K562 (cell line): ENCODE measurements around the gene SARS1. TPM values are rescaled to one million over a fixed set of nuclear protein-coding genes. Genes with fewer than 3 reads are reported as not detected.

Experiments
- CBX8 ChIP-seq: fragments of 200-600 bp; sonication (generic); IDR thresholded peaks from 2 replicates; pipeline ENCODE4 v1.6.1; 2012; ENCODE audit warnings: borderline replicate concordance, mixed run types, low read depth, mild to moderate bottlenecking, moderate library complexity, mixed read lengths, low read length, control low read depth, inconsistent platforms; ENCODE audit not compliant: poor library complexity, severe bottlenecking; ENCODE audit errors: extremely low read depth
- CREB5 ChIP-seq: fragments of 250-450 bp; sonication (Bioruptor Pico); IDR thresholded peaks from 2 replicates; pipeline ENCODE4 v1.5.0; 2020; ENCODE audit warnings: mild to moderate bottlenecking
- DDX20 ChIP-seq: fragments of 450-650 bp; IDR thresholded peaks from 2 replicates; pipeline ENCODE4 v1.6.1; 2016; ENCODE audit warnings: missing genetic modification characterization, low read depth, mild to moderate bottlenecking, missing compliant biosample characterization, moderate library complexity
- DPF2 ChIP-seq: fragments of 450-650 bp; IDR thresholded peaks from 2 replicates; pipeline ENCODE4 v1.6.1; 2016
- ELF2 ChIP-seq: fragments of 250-450 bp; sonication (Bioruptor Pico); IDR thresholded peaks from 2 replicates; pipeline ENCODE4 v1.5.0; 2021; ENCODE audit warnings: mild to moderate bottlenecking
- FOXK2 ChIP-seq, 2 experiments: fragments of 450-650 bp; IDR thresholded peaks in 1 of 2; conservative IDR thresholded peaks in 1 of 2; 2 replicates each; pipeline ENCODE4 v1.6.1; 2016; ENCODE audit warnings: low read depth in 2 of 2, mild to moderate bottlenecking in 1 of 2
- GTF2B ChIP-seq: IDR thresholded peaks from 2 replicates; pipeline ENCODE4 v1.6.1; 2011; ENCODE audit not compliant: insufficient read length; ENCODE audit errors: extremely low read depth
- HMG20A ChIP-seq: fragments of 450-650 bp; formaldehyde crosslinking; conservative IDR thresholded peaks from 2 replicates; pipeline ENCODE4 v1.4.0; 2020; ENCODE audit warnings: mild to moderate bottlenecking, mixed read lengths
- ILK ChIP-seq: fragments of 450-650 bp; IDR thresholded peaks from 2 replicates; pipeline ENCODE4 v1.6.1; 2016; ENCODE audit warnings: missing genetic modification characterization, low read depth, mild to moderate bottlenecking, missing compliant biosample characterization, moderate library complexity, borderline replicate concordance
- KLF10 ChIP-seq: fragments of 250-450 bp; sonication (Bioruptor Pico); IDR thresholded peaks from 2 replicates; pipeline ENCODE4 v1.6.1; 2021; ENCODE audit warnings: matching md5 sums
- MXI1 ChIP-seq: IDR thresholded peaks from 2 replicates; pipeline ENCODE4 v1.6.1; 2011; ENCODE audit warnings: low read depth, mild to moderate bottlenecking, improper control_type of control experiment, low read length
- NCOA2 ChIP-seq, 2 experiments: fragments of 450-650 bp; IDR thresholded peaks; 2 replicates each; pipeline ENCODE4 v1.6.1; 2018; ENCODE audit warnings: mild to moderate bottlenecking in 2 of 2, moderate library complexity in 1 of 2; ENCODE audit not compliant: partially characterized antibody in 2 of 2
- NFATC3 ChIP-seq: fragments of 450-650 bp; IDR thresholded peaks from 2 replicates; pipeline ENCODE4 v1.6.1; 2017; ENCODE audit warnings: mild to moderate bottlenecking
- PHF8 ChIP-seq: fragments of 200-600 bp; sonication (generic); IDR thresholded peaks from 2 replicates; pipeline ENCODE4 v1.6.1; 2012; ENCODE audit warnings: mixed run types, mild to moderate bottlenecking, inconsistent platforms, low read length, moderate library complexity, borderline replicate concordance
- PURB ChIP-seq: sonication (generic); formaldehyde crosslinking; IDR thresholded peaks from 2 replicates; pipeline ENCODE4 v1.9.0; 2021; ENCODE audit warnings: low read depth, mild to moderate bottlenecking, missing genetic modification reagents
- RBM15 ChIP-seq: fragments of 200-400 bp; formaldehyde crosslinking; IDR thresholded peaks from 2 replicates; pipeline ENCODE4 v1.6.1; 2018; ENCODE audit warnings: mild to moderate bottlenecking, low read length, moderate library complexity; ENCODE audit not compliant: insufficient read depth
- RFX7 ChIP-seq: fragments of 250-450 bp; sonication (Bioruptor Pico); IDR thresholded peaks from 2 replicates; pipeline ENCODE4 v1.5.1; 2021; ENCODE audit warnings: mild to moderate bottlenecking
- RNF2 ChIP-seq: sonication (generic); IDR thresholded peaks from 2 replicates; pipeline ENCODE4 v1.6.1; 2016
- SMAD2 ChIP-seq: fragments of 150-350 bp; IDR thresholded peaks from 2 replicates; pipeline ENCODE4 v1.6.1; 2014; ENCODE audit warnings: low read depth, mild to moderate bottlenecking, low read length
- SMARCC2 ChIP-seq: fragments of 450-650 bp; IDR thresholded peaks from 2 replicates; pipeline ENCODE4 v1.6.1; 2017; ENCODE audit warnings: antibody characterized with exemption, moderate library complexity, mild to moderate bottlenecking, low read depth
- SOX6 ChIP-seq: fragments of 450-650 bp; IDR thresholded peaks from 2 replicates; pipeline ENCODE4 v1.6.1; 2014; ENCODE audit warnings: mild to moderate bottlenecking
- SP1 ChIP-seq: sonication (generic); formaldehyde crosslinking; IDR thresholded peaks from 2 replicates; pipeline ENCODE4 v1.8.1; 2022; ENCODE audit warnings: mild to moderate bottlenecking, missing genetic modification reagents
- TGIF2 ChIP-seq: sonication (generic); formaldehyde crosslinking; IDR thresholded peaks from 2 replicates; pipeline ENCODE4 v1.8.1; 2022; ENCODE audit warnings: mild to moderate bottlenecking, missing genetic modification reagents, moderate library complexity
- ZNF121 ChIP-seq: sonication (generic); formaldehyde crosslinking; conservative IDR thresholded peaks from 2 replicates; pipeline ENCODE4 v1.8.0; 2022; ENCODE audit warnings: missing genetic modification reagents
- ZNF274 ChIP-seq: IDR thresholded peaks from 2 replicates; pipeline ENCODE4 v1.6.1; 2011; ENCODE audit warnings: low read depth, mild to moderate bottlenecking, low read length, moderate library complexity, borderline replicate concordance
- polyA plus RNA-seq, 8 experiments: library from polyadenylated mRNA; depleted of rRNA in 4 of 8; stranded (reverse) in 5 of 8; unstranded in 3 of 8; fragments of >200 nt; fragmentation: Nextera tagmentation in 2 of 8; fragmentation: Illumina TruSeq in 1 of 8; extraction: Ambion mirVana in 2 of 8; extraction: Trizol in 1 of 8; gene quantifications; 2 replicates each; pipeline versions ENCODE4 v1.2.1 to v1.2.3, GENCODE V29; 2011 to 2014; ENCODE audit warnings: inconsistent platforms in 1 of 8, missing spikeins in 1 of 8
- total RNA-seq, 7 experiments: library from RNA; depleted of rRNA in 6 of 7; stranded (reverse); fragments of >200 nt in 6 of 7; fragmentation: Illumina TruSeq in 2 of 7; extraction: Trizol in 2 of 7; gene quantifications; 2 replicates each; pipeline versions ENCODE4 v1.2.1 to v1.2.3, GENCODE V29; 2011 to 2021; ENCODE audit warnings: low replicate concordance in 1 of 7

The SARS1 gene
- total and polyA plus RNA-seq, 9 of the 15 experiments (the other 6 are each of a cell fraction or from before 2014, with no cell fraction given) = 221 to 623 (median 254) TPM

- TF ChIP-seq SMARCC2 = no peak
- no peak for TF ChIP-seq KLF10 (CRISPR knock-in tag)
- TF ChIP-seq SMAD2 = no peak
- peak; percentile 54; the same call in 1 of the 2 replicates for TF ChIP-seq SP1 (CRISPR knock-in tag)
- no peak for TF ChIP-seq CREB5
- TF ChIP-seq ELF2 = peak; percentile 15; the same call in 1 of the 2 replicates
- TF ChIP-seq CBX8 = no peak
- 0 out of 2 replicates have a peak, but pooled peaks have one; percentile 22 for TF ChIP-seq SOX6
- no peak for TF ChIP-seq RFX7 (CRISPR knock-in tag)
- TF ChIP-seq NCOA2 (IDR thresholded peaks at IDR 0.05; ENCODE audit: partially characterized antibody in 2 of 2) = no peak
- TF ChIP-seq RNF2 = no peak
- TF ChIP-seq FOXK2 (conservative IDR thresholded peaks at IDR 0.05 in 1 of 2, IDR thresholded peaks at IDR 0.05 in 1 of 2; ENCODE audit: low read depth in 2 of 2) = no peak
- TF ChIP-seq HMG20A = no peak
- TF ChIP-seq PURB (CRISPR knock-in tag) = no peak
- no peak for TF ChIP-seq PHF8
- TF ChIP-seq ILK (tag) = no peak
- no peak for TF ChIP-seq ZNF121
- TF ChIP-seq MXI1 = no peak
- TF ChIP-seq RBM15 = no peak
- TF ChIP-seq DDX20 = no peak
- TF ChIP-seq ZNF274 = no peak
- TF ChIP-seq DPF2 = no peak
- TF ChIP-seq NFATC3 = no peak
- no peak for TF ChIP-seq TGIF2 (CRISPR knock-in tag)
- TF ChIP-seq GTF2B = no peak
Measured at GRCh38 chr1:109240158-109241152, 26.7 kb downstream of the SARS1 start (continued).
